Neural progenitor cell (in vitro differentiated cells): ENCODE results near the gene IGFBP7. TPM values are rescaled to one million over a fixed set of nuclear protein-coding genes. Genes with fewer than 3 reads are reported as not detected.

ENCODE experiments used
- DNase-seq: peaks from one replicate; pipeline ENCODE4 v3.0.0-alpha.2; 2016; ENCODE audit warnings: low spot score
- H2AFZ ChIP-seq: fragments of 200-600 bp; sonication (generic); replicated peaks from 2 replicates; pipeline ENCODE4 v1.6.1; 2016; ENCODE audit warnings: antibody characterized with exemption
- H3F3A ChIP-seq: fragments of 200-600 bp; sonication (generic); 2 replicates; pipeline ENCODE4 v1.6.1; 2016; ENCODE audit warnings: antibody characterized with exemption, low read depth
- H3K27ac ChIP-seq: fragments of 200-600 bp; sonication (generic); 2 replicates; pipeline ENCODE4 v1.5.1; 2016; ENCODE audit warnings: mild to moderate bottlenecking
- H3K27me3 ChIP-seq: fragments of 200-600 bp; sonication (generic); 2 replicates; pipeline ENCODE4 v1.6.1; 2016; ENCODE audit warnings: mild to moderate bottlenecking, moderate library complexity
- H3K36me3 ChIP-seq: fragments of 200-600 bp; sonication (generic); 2 replicates; pipeline ENCODE4 v1.5.1; 2016
- H3K4me1 ChIP-seq: fragments of 200-600 bp; sonication (generic); 2 replicates; pipeline ENCODE4 v1.6.1; 2016; ENCODE audit warnings: mixed run types
- H3K4me2 ChIP-seq: fragments of 200-600 bp; sonication (generic); 2 replicates; pipeline ENCODE4 v1.6.1; 2016
- H3K4me3 ChIP-seq: fragments of 200-600 bp; sonication (generic); 2 replicates; pipeline ENCODE4 v1.5.1; 2016
- H3K79me2 ChIP-seq: fragments of 200-600 bp; sonication (generic); 2 replicates; pipeline ENCODE4 v1.6.1; 2016; ENCODE audit warnings: low read depth
- H3K9ac ChIP-seq: fragments of 200-600 bp; sonication (generic); 2 replicates; pipeline ENCODE4 v1.6.1; 2016
- H3K9me3 ChIP-seq: fragments of 200-600 bp; sonication (generic); 2 replicates; pipeline ENCODE4 v1.5.1; 2016; ENCODE audit warnings: low read depth
- H4K20me1 ChIP-seq: fragments of 200-600 bp; sonication (generic); 2 replicates; pipeline ENCODE4 v1.6.1; 2016; ENCODE audit warnings: low read depth
- H3K27ac Mint-ChIP-seq: 3 replicates; pipeline ENCODE4 v1.8.0; 2021; ENCODE audit warnings: mixed read lengths
- H3K27me3 Mint-ChIP-seq: 2 replicates; pipeline ENCODE4 v1.8.0; 2022; ENCODE audit warnings: low read depth, mild to moderate bottlenecking, inconsistent platforms, moderate library complexity, mixed read lengths; ENCODE audit not compliant: insufficient read depth
- H3K36me3 Mint-ChIP-seq: 3 replicates; pipeline ENCODE4 v1.8.0; 2021; ENCODE audit warnings: mixed read lengths
- H3K4me1 Mint-ChIP-seq: 3 replicates; pipeline ENCODE4 v1.8.0; 2021; ENCODE audit warnings: mixed read lengths
- H3K4me3 Mint-ChIP-seq: 3 replicates; pipeline ENCODE4 v1.8.0; 2021; ENCODE audit warnings: mild to moderate bottlenecking, moderate library complexity, mixed read lengths
- H3K9me3 Mint-ChIP-seq: 3 replicates; pipeline ENCODE4 v1.8.0; 2020; ENCODE audit warnings: mixed read lengths
- CTCF ChIP-seq: fragments of 200-600 bp; sonication (generic); IDR thresholded peaks from 2 replicates; pipeline ENCODE4 v1.5.1; 2017; ENCODE audit warnings: antibody characterized with exemption, mild to moderate bottlenecking
- EZH2 ChIP-seq: fragments of 200-600 bp; sonication (generic); IDR thresholded peaks from 2 replicates; pipeline ENCODE4 v1.6.1; 2017; ENCODE audit warnings: antibody characterized with exemption, mild to moderate bottlenecking, moderate library complexity
- EZH2phosphoT487 ChIP-seq: fragments of 200-600 bp; sonication (generic); IDR thresholded peaks from 2 replicates; pipeline ENCODE4 v1.6.1; 2017; ENCODE audit warnings: antibody characterized with exemption
- total RNA-seq: library from RNA; depleted of rRNA; stranded (reverse); fragments of >200 nt; gene quantifications from 2 replicates; pipeline ENCODE4 v1.2.3, GENCODE V29; 2015; ENCODE audit warnings: low replicate concordance

IGFBP7 gene
- total RNA-seq, 1 donor from 2014 or later = 0.86 TPM

GRCh38 chr4:57151481-57151880, 41.3 kb upstream of the IGFBP7 start:
- Histone ChIP-seq H3K27ac (no peak overlapping the region), H4K20me1 (no peaks in the 10 kb centered on the region), H3K9ac (no peak overlapping the region), H3K36me3 (no peaks in the 10 kb centered on the region), H3K4me1 (peaks cover 4% of the 10 kb centered on the region), H3K79me2 (no peaks in the 10 kb centered on the region), H3F3A (peaks cover 15% of the 10 kb centered on the region), H3K9me3 (no peaks in the 10 kb centered on the region), H3K4me2 (no peak overlapping the region), H2AFZ (no peak overlapping the region), H3K27me3 (no peaks in the 10 kb centered on the region), H3K4me3 (no peak overlapping the region)
- TF ChIP-seq CTCF = no peak
- Mint-ChIP-seq H3K27ac (no peak overlapping the region), H3K9me3 (peaks cover 12% of the 10 kb centered on the region), H3K36me3 (peaks cover 8% of the 10 kb centered on the region), H3K4me3 (no peak overlapping the region), H3K4me1 (peaks cover 17% of the 10 kb centered on the region), H3K27me3 (peaks cover 2% of the 10 kb centered on the region)
- DNase-seq = no peak

GRCh38 chr4:57149833-57150232, 39.6 kb upstream of the IGFBP7 start:
- Histone ChIP-seq H4K20me1 (no peaks in the 10 kb centered on the region), H3K4me3 (no peak overlapping the region), H3K36me3 (no peaks in the 10 kb centered on the region), H3K27ac (no peak overlapping the region), H3K9ac (no peak overlapping the region), H3K27me3 (peaks cover 4% of the 10 kb centered on the region), H3K79me2 (no peaks in the 10 kb centered on the region), H3K4me2 (no peak overlapping the region), H3F3A (peaks cover 7% of the 10 kb centered on the region), H2AFZ (no peak overlapping the region), H3K4me1 (peaks cover 2% of the 10 kb centered on the region), H3K9me3 (no peaks in the 10 kb centered on the region)
- Mint-ChIP-seq H3K27me3 (peaks cover 2% of the 10 kb centered on the region), H3K27ac (no peak overlapping the region), H3K36me3 (peaks cover 4% of the 10 kb centered on the region), H3K4me1 (peaks cover 11% of the 10 kb centered on the region), H3K4me3 (no peak overlapping the region), H3K9me3 (no peaks in the 10 kb centered on the region)
- no peak for DNase-seq
- TF ChIP-seq EZH2phosphoT487 (no peak), EZH2 (no peak), CTCF (no peak)

GRCh38 chr4:57148831-57149505, 38.8 kb upstream of the IGFBP7 start:
- no peak for TF ChIP-seq CTCF
- no peak for TF ChIP-seq EZH2phosphoT487
- no peak for TF ChIP-seq EZH2
- Histone ChIP-seq H3K27ac (no peak overlapping the region), H3K4me3 (no peak overlapping the region), H3K27me3 (peaks cover 4% of the 10 kb centered on the region), H3F3A (no peaks in the 10 kb centered on the region), H3K4me2 (no peak overlapping the region), H3K9ac (no peak overlapping the region), H3K36me3 (no peaks in the 10 kb centered on the region), H3K79me2 (no peaks in the 10 kb centered on the region), H2AFZ (no peak overlapping the region), H4K20me1 (no peaks in the 10 kb centered on the region), H3K4me1 (no peaks in the 10 kb centered on the region), H3K9me3 (no peaks in the 10 kb centered on the region)
- no peaks in the 10 kb centered on the region for H3K9me3 Mint-ChIP-seq
- H3K4me1 Mint-ChIP-seq = peaks cover 6% of the 10 kb centered on the region
- DNase-seq = no peak
- no peak overlapping the region for H3K4me3 Mint-ChIP-seq
- H3K27ac Mint-ChIP-seq = no peak overlapping the region
- peaks cover 2% of the 10 kb centered on the region for H3K27me3 Mint-ChIP-seq
- H3K36me3 Mint-ChIP-seq = peaks cover 4% of the 10 kb centered on the region
